ENCODE results near the gene RAB20. TPM values are rescaled to one million over a fixed set of nuclear protein-coding genes. Genes with fewer than 3 reads are reported as not detected.

Gene RAB20
- total RNA-seq, 1 experiment from 2014 or later, result 7.9 TPM

- in situ Hi-C loops (cut with HindIII; ENCODE audit: low pct_unique_long_range_greater_than_20kb, low sequenced_read_pairs), result no loop called here
- Histone ChIP-seq H3K9me3 (ENCODE audit: control insufficient read depth, insufficient read depth, low read depth, low read length) (no peaks in the 10 kb centered on the region), H3K36me3 (ENCODE audit: control insufficient read depth, insufficient read depth, low read length) (no peaks in the 10 kb centered on the region), H3K27ac (ENCODE audit: low read length) (0 out of 2 replicates have a peak overlapping the region, but pooled peaks have one; percentile 25), H3K4me3 (ENCODE audit: low read depth in 2 of 2, low read length in 2 of 2) (no peak overlapping the region), H3K4me1 (ENCODE audit: control insufficient read depth, insufficient read depth, low read length) (peaks cover 26% of the 10 kb centered on the region), H3K27me3 (ENCODE audit: control insufficient read depth, insufficient read depth, low read length) (no peaks in the 10 kb centered on the region)
- ATAC-seq, result no peak
- ChIA-PET CTCF (no interaction called here), POLR2A (no interaction called here)
- BruUV-seq (replicated peaks), result no TSS peak
- intact Hi-C loops (cut with micrococcal nuclease; ENCODE audit: unreplicated experiment), result no loop called here
- TF ChIP-seq POLR2AphosphoS5 (IDR thresholded peaks at IDR 0.05; ENCODE audit: low read depth, low read length) (no peak), SIN3A (IDR thresholded peaks at IDR 0.05; ENCODE audit: borderline replicate concordance, insufficient read depth, low read depth, low read length) (no peak), REST (IDR thresholded peaks at IDR 0.05; ENCODE audit: insufficient read depth in 1 of 2, low read depth in 2 of 2, low read length in 1 of 2) (no peak), TCF7L2 (IDR thresholded peaks at IDR 0.05; ENCODE audit: low read depth, low read length) (no peak), CTCF (IDR thresholded peaks at IDR 0.05) (no peak)
- DNase-seq (ENCODE audit: low read depth, low spot score), result no peak
Observed at GRCh38 chr13:110553417-110553816, 8.1 kb downstream of the RAB20 start.

GRCh38 chr13:110552767-110553166 lies 8.8 kb downstream of the RAB20 start:
- no peaks in the 10 kb centered on the region for H3K36me3 ChIP-seq (ENCODE audit: control insufficient read depth, insufficient read depth, low read length)
- no peak overlapping the region for H3K4me3 ChIP-seq (ENCODE audit: low read depth in 2 of 2, low read length in 2 of 2)
- CTCF ChIA-PET, result no interaction called here
- no peaks in the 10 kb centered on the region for H3K9me3 ChIP-seq (ENCODE audit: control insufficient read depth, insufficient read depth, low read depth, low read length)
- in situ Hi-C loops (cut with HindIII; ENCODE audit: low pct_unique_long_range_greater_than_20kb, low sequenced_read_pairs), result no loop called here
- no peaks in the 10 kb centered on the region for H3K27me3 ChIP-seq (ENCODE audit: control insufficient read depth, insufficient read depth, low read length)
- TF ChIP-seq SIN3A (IDR thresholded peaks at IDR 0.05; ENCODE audit: borderline replicate concordance, insufficient read depth, low read depth, low read length) (no peak), TCF7L2 (IDR thresholded peaks at IDR 0.05; ENCODE audit: low read depth, low read length) (no peak), REST (IDR thresholded peaks at IDR 0.05; ENCODE audit: insufficient read depth in 1 of 2, low read depth in 2 of 2, low read length in 1 of 2) (no peak), CTCF (IDR thresholded peaks at IDR 0.05) (no peak), POLR2AphosphoS5 (IDR thresholded peaks at IDR 0.05; ENCODE audit: low read depth, low read length) (no peak)
- peaks cover 27% of the 10 kb centered on the region for H3K4me1 ChIP-seq (ENCODE audit: control insufficient read depth, insufficient read depth, low read length)
- no peak for ATAC-seq
- H3K27ac ChIP-seq (ENCODE audit: low read length), result no peak overlapping the region
- BruUV-seq (replicated peaks), result no TSS peak
- intact Hi-C loops (cut with micrococcal nuclease; ENCODE audit: unreplicated experiment), result no loop called here
- no peak for DNase-seq (ENCODE audit: low read depth, low spot score)
- POLR2A ChIA-PET, result no interaction called here
